SK-N-SH treated with all-trans-retinoic acid at 6 μM for 48 hours (cell line): ENCODE data around the gene AFAP1.
"Not testable (repeated sequence)": the region's sequence is repeated elsewhere in the genome, so short reads cannot be mapped to it uniquely, and the experiment has no call there.

Source experiments
- ATAC-seq: fragments of 200-7000 bp; cut with Tn5 transposase; 3 replicates; pipeline ENCODE4 v1.9.1; 2020; ENCODE audit warnings: mild to moderate bottlenecking, moderate library complexity
- ARNTL ChIP-seq: fragments of 450-650 bp; formaldehyde crosslinking; IDR thresholded peaks from 2 replicates; pipeline ENCODE4 v1.5.0; 2020; ENCODE audit warnings: low read depth, mild to moderate bottlenecking, moderate library complexity, borderline replicate concordance
- BACH2 ChIP-seq: fragments of 250-450 bp; sonication (Bioruptor Pico); IDR thresholded peaks from 2 replicates; pipeline ENCODE4 v1.9.0; 2021; ENCODE audit warnings: mild to moderate bottlenecking, borderline replicate concordance
- CSDC2 ChIP-seq: fragments of 250-450 bp; sonication (Bioruptor Pico); IDR thresholded peaks from 2 replicates; pipeline ENCODE4 v1.5.0; 2020; ENCODE audit warnings: mild to moderate bottlenecking, moderate library complexity
- ESRRG ChIP-seq: fragments of 250-450 bp; sonication (Bioruptor Pico); IDR thresholded peaks from 2 replicates; pipeline ENCODE4 v1.6.1; 2021; ENCODE audit warnings: mild to moderate bottlenecking
- GLIS3 ChIP-seq: fragments of 250-450 bp; sonication (Bioruptor Pico); IDR thresholded peaks from 2 replicates; pipeline ENCODE4 v1.5.0; 2020; ENCODE audit warnings: mild to moderate bottlenecking, moderate library complexity
- ISL1 ChIP-seq: fragments of 250-450 bp; sonication (Bioruptor Pico); IDR thresholded peaks from 2 replicates; pipeline ENCODE4 v2.1.2; 2022; ENCODE audit warnings: mild to moderate bottlenecking, moderate library complexity
- OSR1 ChIP-seq: fragments of 250-450 bp; sonication (Bioruptor Pico); IDR thresholded peaks from 2 replicates; pipeline ENCODE4 v1.8.0; 2022; ENCODE audit warnings: moderate library complexity, mild to moderate bottlenecking, inconsistent platforms
- PPARA ChIP-seq: fragments of 250-450 bp; sonication (Bioruptor Pico); IDR thresholded peaks from 2 replicates; pipeline ENCODE4 v1.5.0; 2020; ENCODE audit warnings: mild to moderate bottlenecking, borderline replicate concordance
- RARB ChIP-seq: fragments of 250-450 bp; sonication (Bioruptor Pico); IDR thresholded peaks from 2 replicates; pipeline ENCODE4 v1.8.0; 2021; ENCODE audit warnings: mild to moderate bottlenecking, moderate library complexity
- SNAI2 ChIP-seq: fragments of 250-450 bp; sonication (Bioruptor Pico); IDR thresholded peaks from 2 replicates; pipeline ENCODE4 v1.5.0; 2020; ENCODE audit warnings: mild to moderate bottlenecking, moderate library complexity
- TCF4 ChIP-seq: fragments of 250-450 bp; sonication (Bioruptor Pico); IDR thresholded peaks from 2 replicates; pipeline ENCODE4 v1.8.0; 2021; ENCODE audit warnings: mild to moderate bottlenecking, moderate library complexity, borderline replicate concordance
- TOX ChIP-seq: fragments of 250-450 bp; sonication (Bioruptor Pico); IDR thresholded peaks from 2 replicates; pipeline ENCODE4 v1.8.0; 2021; ENCODE audit warnings: mild to moderate bottlenecking, moderate library complexity, borderline replicate concordance
- ZC3H10 ChIP-seq: fragments of 250-450 bp; sonication (Bioruptor Pico); IDR thresholded peaks from 2 replicates; pipeline ENCODE4 v1.5.1; 2021; ENCODE audit warnings: mild to moderate bottlenecking, moderate library complexity
- ZFP3 ChIP-seq: fragments of 250-450 bp; sonication (Bioruptor Pico); IDR thresholded peaks from 2 replicates; pipeline ENCODE4 v1.5.0; 2020; ENCODE audit warnings: mild to moderate bottlenecking, moderate library complexity
- ZFP30 ChIP-seq: fragments of 450-650 bp; formaldehyde crosslinking; IDR thresholded peaks from 2 replicates; pipeline ENCODE4 v1.5.0; 2022; ENCODE audit warnings: mild to moderate bottlenecking, moderate library complexity
- ZNF565 ChIP-seq: fragments of 450-650 bp; formaldehyde crosslinking; conservative IDR thresholded peaks from 2 replicates; pipeline ENCODE4 v1.5.0; 2020; ENCODE audit warnings: low read depth, mild to moderate bottlenecking, moderate library complexity
- ZNF70 ChIP-seq: fragments of 450-650 bp; formaldehyde crosslinking; IDR thresholded peaks from 2 replicates; pipeline ENCODE4 v1.5.0; 2020; ENCODE audit warnings: mild to moderate bottlenecking, moderate library complexity
- ZNF8 ChIP-seq: fragments of 450-650 bp; formaldehyde crosslinking; IDR thresholded peaks from 2 replicates; pipeline ENCODE4 v1.5.0; 2020; ENCODE audit warnings: mild to moderate bottlenecking, moderate library complexity
- TF ChIP-seq, protein P1 (sequence below): fragments of 250-450 bp; sonication (Bioruptor Pico); IDR thresholded peaks from 2 replicates; pipeline ENCODE4 v1.8.0; 2020; ENCODE audit warnings: mild to moderate bottlenecking, moderate library complexity, borderline replicate concordance
- TF ChIP-seq, protein P2 (sequence below): fragments of 250-450 bp; sonication (Bioruptor Pico); IDR thresholded peaks from 2 replicates; pipeline ENCODE4 v1.5.1; 2021; ENCODE audit warnings: mild to moderate bottlenecking, moderate library complexity
- TF ChIP-seq, protein P3 (sequence below): fragments of 250-450 bp; sonication (Bioruptor Pico); IDR thresholded peaks from 2 replicates; pipeline ENCODE4 v1.5.1; 2020; ENCODE audit warnings: low read depth, mild to moderate bottlenecking, moderate library complexity
- TF ChIP-seq, protein P4 (sequence below): fragments of 250-450 bp; sonication (Bioruptor Pico); IDR thresholded peaks from 2 replicates; pipeline ENCODE4 v1.5.0; 2020; ENCODE audit warnings: mild to moderate bottlenecking, moderate library complexity

Gene AFAP1

DNA sequence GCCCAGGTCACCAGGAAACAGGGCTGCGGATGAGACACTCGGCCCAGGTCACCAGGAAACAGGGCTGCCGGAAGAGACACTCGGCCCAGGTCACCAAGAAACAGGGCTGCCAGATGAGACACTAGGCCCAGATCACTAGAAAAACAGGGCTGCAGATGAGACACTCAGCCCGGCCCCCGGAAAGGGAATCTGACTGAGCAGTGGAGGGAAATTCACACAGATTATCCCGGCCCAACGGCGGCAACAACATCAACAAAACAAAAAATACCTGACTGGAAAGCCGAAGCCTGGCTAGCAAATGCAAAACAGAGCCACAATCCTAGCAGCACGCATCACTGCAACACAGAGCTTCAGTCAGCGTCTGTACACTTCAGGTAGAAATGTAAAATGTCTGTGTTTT is 20.7 kb downstream of the AFAP1 start:
- no peak for ATAC-seq
- TF ChIP-seq OSR1 (CRISPR knock-in tag): no peak
- no peak for TF ChIP-seq ISL1
- TF ChIP-seq BACH2: no peak
- TF ChIP-seq, protein P1, sequence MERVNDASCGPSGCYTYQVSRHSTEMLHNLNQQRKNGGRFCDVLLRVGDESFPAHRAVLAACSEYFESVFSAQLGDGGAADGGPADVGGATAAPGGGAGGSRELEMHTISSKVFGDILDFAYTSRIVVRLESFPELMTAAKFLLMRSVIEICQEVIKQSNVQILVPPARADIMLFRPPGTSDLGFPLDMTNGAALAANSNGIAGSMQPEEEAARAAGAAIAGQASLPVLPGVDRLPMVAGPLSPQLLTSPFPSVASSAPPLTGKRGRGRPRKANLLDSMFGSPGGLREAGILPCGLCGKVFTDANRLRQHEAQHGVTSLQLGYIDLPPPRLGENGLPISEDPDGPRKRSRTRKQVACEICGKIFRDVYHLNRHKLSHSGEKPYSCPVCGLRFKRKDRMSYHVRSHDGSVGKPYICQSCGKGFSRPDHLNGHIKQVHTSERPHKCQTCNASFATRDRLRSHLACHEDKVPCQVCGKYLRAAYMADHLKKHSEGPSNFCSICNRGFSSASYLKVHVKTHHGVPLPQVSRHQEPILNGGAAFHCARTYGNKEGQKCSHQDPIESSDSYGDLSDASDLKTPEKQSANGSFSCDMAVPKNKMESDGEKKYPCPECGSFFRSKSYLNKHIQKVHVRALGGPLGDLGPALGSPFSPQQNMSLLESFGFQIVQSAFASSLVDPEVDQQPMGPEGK (CRISPR knock-in tag): no peak
- TF ChIP-seq ESRRG (CRISPR knock-in tag): no peak
- TF ChIP-seq ZNF8 (CRISPR knock-in tag): no peak
- no peak for TF ChIP-seq ARNTL (CRISPR knock-in tag)
- TF ChIP-seq, protein P2, sequence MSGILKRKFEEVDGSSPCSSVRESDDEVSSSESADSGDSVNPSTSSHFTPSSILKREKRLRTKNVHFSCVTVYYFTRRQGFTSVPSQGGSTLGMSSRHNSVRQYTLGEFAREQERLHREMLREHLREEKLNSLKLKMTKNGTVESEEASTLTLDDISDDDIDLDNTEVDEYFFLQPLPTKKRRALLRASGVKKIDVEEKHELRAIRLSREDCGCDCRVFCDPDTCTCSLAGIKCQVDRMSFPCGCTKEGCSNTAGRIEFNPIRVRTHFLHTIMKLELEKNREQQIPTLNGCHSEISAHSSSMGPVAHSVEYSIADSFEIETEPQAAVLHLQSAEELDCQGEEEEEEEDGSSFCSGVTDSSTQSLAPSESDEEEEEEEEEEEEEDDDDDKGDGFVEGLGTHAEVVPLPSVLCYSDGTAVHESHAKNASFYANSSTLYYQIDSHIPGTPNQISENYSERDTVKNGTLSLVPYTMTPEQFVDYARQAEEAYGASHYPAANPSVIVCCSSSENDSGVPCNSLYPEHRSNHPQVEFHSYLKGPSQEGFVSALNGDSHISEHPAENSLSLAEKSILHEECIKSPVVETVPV: no peak
- no peak for TF ChIP-seq ZFP3
- TF ChIP-seq TCF4 (CRISPR knock-in tag): no peak
- no peak for TF ChIP-seq ZC3H10 (CRISPR knock-in tag)
- TF ChIP-seq TOX (CRISPR knock-in tag): no peak
- no peak for TF ChIP-seq GLIS3
- no peak for TF ChIP-seq ZFP30 (CRISPR knock-in tag)
- TF ChIP-seq CSDC2: no peak
- TF ChIP-seq SNAI2 (CRISPR knock-in tag): no peak
- no peak for TF ChIP-seq ZNF70
- no peak for TF ChIP-seq PPARA (CRISPR knock-in tag)

DNA sequence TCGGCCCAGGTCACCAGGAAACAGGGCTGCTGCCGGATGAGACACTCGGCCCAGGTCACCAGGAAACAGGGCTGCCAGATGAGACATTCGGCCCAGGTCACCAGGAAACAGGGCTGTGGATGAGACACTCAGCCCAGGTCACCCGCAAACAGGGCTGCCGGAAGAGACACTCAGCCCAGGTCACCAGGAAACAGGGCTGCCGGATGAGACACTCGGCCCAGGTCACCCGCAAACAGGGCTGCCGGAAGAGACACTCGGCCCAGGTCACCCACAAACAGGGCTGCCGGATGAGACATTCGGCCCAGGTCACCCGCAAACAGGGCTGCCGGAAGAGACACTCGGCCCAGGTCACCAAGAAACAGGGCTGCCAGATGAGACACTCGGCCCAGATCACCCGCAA is 21.5 kb downstream of the AFAP1 start:
- not testable (repeated sequence) for ATAC-seq

DNA sequence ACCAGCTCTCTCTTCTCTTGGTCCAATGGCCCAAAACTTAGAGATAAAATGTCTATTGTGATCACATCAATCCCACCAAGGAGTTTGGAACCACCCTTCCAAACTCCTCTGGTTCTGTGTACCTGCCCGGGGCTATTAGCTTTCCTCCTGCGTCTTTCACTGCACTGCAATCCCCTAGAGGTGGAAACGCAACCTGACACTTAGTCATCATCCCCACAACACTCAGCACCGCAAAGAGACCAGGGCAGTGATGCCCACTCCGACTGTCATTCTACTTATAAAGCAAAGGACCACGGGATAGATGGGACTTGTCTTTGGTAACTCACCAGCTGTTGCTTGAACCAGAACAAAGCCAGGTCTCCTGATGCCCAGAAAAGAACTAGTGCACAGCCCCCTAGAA is 22.0 kb downstream of the AFAP1 start:
- TF ChIP-seq, protein P3, sequence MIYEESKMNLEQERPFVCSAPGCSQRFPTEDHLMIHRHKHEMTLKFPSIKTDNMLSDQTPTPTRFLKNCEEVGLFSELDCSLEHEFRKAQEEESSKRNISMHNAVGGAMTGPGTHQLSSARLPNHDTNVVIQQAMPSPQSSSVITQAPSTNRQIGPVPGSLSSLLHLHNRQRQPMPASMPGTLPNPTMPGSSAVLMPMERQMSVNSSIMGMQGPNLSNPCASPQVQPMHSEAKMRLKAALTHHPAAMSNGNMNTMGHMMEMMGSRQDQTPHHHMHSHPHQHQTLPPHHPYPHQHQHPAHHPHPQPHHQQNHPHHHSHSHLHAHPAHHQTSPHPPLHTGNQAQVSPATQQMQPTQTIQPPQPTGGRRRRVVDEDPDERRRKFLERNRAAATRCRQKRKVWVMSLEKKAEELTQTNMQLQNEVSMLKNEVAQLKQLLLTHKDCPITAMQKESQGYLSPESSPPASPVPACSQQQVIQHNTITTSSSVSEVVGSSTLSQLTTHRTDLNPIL (CRISPR knock-in tag): no peak
- TF ChIP-seq CSDC2 (no peak), ZFP3 (no peak), ZNF565 (CRISPR knock-in tag) (no peak)
- ATAC-seq: no peak

DNA sequence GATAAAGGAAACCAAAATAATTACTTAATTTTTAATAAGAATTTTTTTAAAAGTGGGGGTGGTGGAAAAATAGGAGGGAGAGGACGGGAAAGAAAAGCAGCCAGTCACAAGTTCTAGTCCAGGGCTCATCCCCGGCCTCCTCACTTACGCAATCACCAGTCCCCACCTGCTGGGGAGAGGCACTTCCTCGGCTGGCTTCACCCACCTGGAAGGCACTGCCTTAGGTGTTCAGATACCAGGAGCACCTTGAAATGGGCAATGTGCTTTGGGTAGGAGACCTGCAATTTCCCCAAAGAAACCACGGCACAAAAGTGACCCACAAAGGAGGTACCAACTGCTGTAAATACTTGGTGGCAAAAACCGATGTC is 23.8 kb downstream of the AFAP1 start:
- TF ChIP-seq GLIS3: no peak
- TF ChIP-seq CSDC2: no peak
- TF ChIP-seq ZNF70: no peak
- TF ChIP-seq, protein P4, sequence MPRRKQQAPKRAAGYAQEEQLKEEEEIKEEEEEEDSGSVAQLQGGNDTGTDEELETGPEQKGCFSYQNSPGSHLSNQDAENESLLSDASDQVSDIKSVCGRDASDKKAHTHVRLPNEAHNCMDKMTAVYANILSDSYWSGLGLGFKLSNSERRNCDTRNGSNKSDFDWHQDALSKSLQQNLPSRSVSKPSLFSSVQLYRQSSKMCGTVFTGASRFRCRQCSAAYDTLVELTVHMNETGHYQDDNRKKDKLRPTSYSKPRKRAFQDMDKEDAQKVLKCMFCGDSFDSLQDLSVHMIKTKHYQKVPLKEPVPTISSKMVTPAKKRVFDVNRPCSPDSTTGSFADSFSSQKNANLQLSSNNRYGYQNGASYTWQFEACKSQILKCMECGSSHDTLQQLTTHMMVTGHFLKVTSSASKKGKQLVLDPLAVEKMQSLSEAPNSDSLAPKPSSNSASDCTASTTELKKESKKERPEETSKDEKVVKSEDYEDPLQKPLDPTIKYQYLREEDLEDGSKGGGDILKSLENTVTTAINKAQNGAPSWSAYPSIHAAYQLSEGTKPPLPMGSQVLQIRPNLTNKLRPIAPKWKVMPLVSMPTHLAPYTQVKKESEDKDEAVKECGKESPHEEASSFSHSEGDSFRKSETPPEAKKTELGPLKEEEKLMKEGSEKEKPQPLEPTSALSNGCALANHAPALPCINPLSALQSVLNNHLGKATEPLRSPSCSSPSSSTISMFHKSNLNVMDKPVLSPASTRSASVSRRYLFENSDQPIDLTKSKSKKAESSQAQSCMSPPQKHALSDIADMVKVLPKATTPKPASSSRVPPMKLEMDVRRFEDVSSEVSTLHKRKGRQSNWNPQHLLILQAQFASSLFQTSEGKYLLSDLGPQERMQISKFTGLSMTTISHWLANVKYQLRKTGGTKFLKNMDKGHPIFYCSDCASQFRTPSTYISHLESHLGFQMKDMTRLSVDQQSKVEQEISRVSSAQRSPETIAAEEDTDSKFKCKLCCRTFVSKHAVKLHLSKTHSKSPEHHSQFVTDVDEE (CRISPR knock-in tag): no peak
- no peak for TF ChIP-seq ESRRG (CRISPR knock-in tag)
- no peak for TF ChIP-seq RARB (CRISPR knock-in tag)
- TF ChIP-seq TCF4 (CRISPR knock-in tag): no peak
- TF ChIP-seq PPARA (CRISPR knock-in tag): no peak
- TF ChIP-seq, protein P3 (CRISPR knock-in tag): no peak
- TF ChIP-seq ZNF565 (CRISPR knock-in tag): no peak
- TF ChIP-seq ARNTL (CRISPR knock-in tag): no peak
- TF ChIP-seq SNAI2 (CRISPR knock-in tag): no peak
- TF ChIP-seq, protein P2: no peak
- no peak for TF ChIP-seq ZNF8 (CRISPR knock-in tag)
- TF ChIP-seq, protein P1 (CRISPR knock-in tag): no peak
- TF ChIP-seq ISL1: no peak

More for the DNA sequence above, 23.8 kb downstream of the AFAP1 start:
- ATAC-seq: no peak
